PC-3 (cell line): Measurements from ENCODE around the gene HDAC4. TPM values are rescaled to one million over a fixed set of nuclear protein-coding genes. Genes with fewer than 3 reads are reported as not detected.

Experiments
- ATAC-seq: fragments of 200-7000 bp; cut with Tn5 transposase; 2 replicates; pipeline ENCODE4 v1.9.1; 2020; ENCODE audit warnings: mild to moderate bottlenecking, moderate library complexity
- BruUV-seq: library from RNA; stranded (reverse); fragments of 400-500 nt; replicated peaks from 2 replicates; lab custom pipeline; 2021; lab: Mats Ljungman, UMichigan
- CTCF ChIA-PET: fragments of 300-600 bp; sonication (Branson Sonifier 250); formaldehyde crosslinking; loops from one replicate; lab custom pipeline; 2022; ENCODE audit warnings: antibody characterized with exemption; lab: Charles Lee
- POLR2A ChIA-PET: fragments of 300-600 bp; sonication (Branson Sonifier 250); formaldehyde crosslinking; loops from one replicate; lab custom pipeline; 2022; ENCODE audit warnings: antibody characterized with exemption; ENCODE audit not compliant: unreplicated experiment; lab: Charles Lee
- DNase-seq: peaks from one replicate; pipeline ENCODE4 v3.0.0-alpha.2; 2015
- H2AFZ ChIP-seq: fragments of 300-600 bp; sonication (generic); 2 replicates; pipeline ENCODE4 v1.6.0; 2016; ENCODE audit warnings: antibody characterized with exemption, low read length
- H3F3A ChIP-seq: fragments of 300-600 bp; sonication (generic); one replicate; pipeline ENCODE4 v1.6.0; 2017; ENCODE audit warnings: antibody characterized with exemption, low read length, control low read depth, mild to moderate bottlenecking; ENCODE audit not compliant: unreplicated experiment
- H3K27ac ChIP-seq: fragments of 300-600 bp; sonication (generic); 2 replicates; pipeline ENCODE4 v1.5.1; 2016; ENCODE audit warnings: mild to moderate bottlenecking, low read length
- H3K27me3 ChIP-seq: fragments of 300-600 bp; sonication (generic); 2 replicates; pipeline ENCODE4 v1.6.1; 2016; ENCODE audit warnings: low read length, mixed read lengths
- H3K36me3 ChIP-seq: fragments of 300-600 bp; sonication (generic); 2 replicates; pipeline ENCODE4 v1.6.1; 2016; ENCODE audit warnings: low read depth, mixed run types, low read length, mixed read lengths
- H3K4me1 ChIP-seq: fragments of 300-600 bp; sonication (generic); 2 replicates; pipeline ENCODE4 v1.5.1; 2016; ENCODE audit warnings: low read length; ENCODE audit not compliant: insufficient read depth
- H3K4me2 ChIP-seq: fragments of 300-600 bp; sonication (generic); 2 replicates; pipeline ENCODE4 v1.6.0; 2016; ENCODE audit warnings: low read length
- H3K4me3 ChIP-seq: fragments of 300-600 bp; sonication (generic); 2 replicates; pipeline ENCODE4 v1.5.1; 2016; ENCODE audit warnings: mild to moderate bottlenecking, low read length, mixed read lengths
- H3K79me2 ChIP-seq: fragments of 300-600 bp; sonication (generic); 2 replicates; pipeline ENCODE4 v1.6.1; 2017; ENCODE audit warnings: low read length, mixed read lengths
- H3K9ac ChIP-seq: fragments of 300-600 bp; sonication (generic); 2 replicates; pipeline ENCODE4 v1.6.0; 2016; ENCODE audit warnings: mild to moderate bottlenecking, low read length
- H3K9me2 ChIP-seq: fragments of 300-600 bp; sonication (generic); replicated peaks from 2 replicates; pipeline ENCODE4 v1.6.1; 2016; ENCODE audit warnings: mixed run types, low read length, mixed read lengths
- H3K9me3 ChIP-seq: fragments of 300-600 bp; sonication (generic); 2 replicates; pipeline ENCODE4 v1.6.1; 2016; ENCODE audit warnings: low read length, mixed read lengths
- H4K20me1 ChIP-seq: fragments of 300-600 bp; sonication (generic); 2 replicates; pipeline ENCODE4 v1.6.1; 2016; ENCODE audit warnings: low read length, mixed read lengths
- EZH2 ChIP-seq: fragments of 300-600 bp; sonication (generic); IDR thresholded peaks from one replicate; pipeline ENCODE4 v1.6.1; 2017; ENCODE audit warnings: antibody characterized with exemption, mild to moderate bottlenecking, low read length; ENCODE audit not compliant: unreplicated experiment
- EZH2phosphoT487 ChIP-seq: fragments of 300-600 bp; sonication (generic); IDR thresholded peaks from 2 replicates; pipeline ENCODE4 v1.6.1; 2018; ENCODE audit warnings: mild to moderate bottlenecking, antibody characterized with exemption, low read length, borderline replicate concordance
- intact Hi-C: fragments of 100-400 bp; cut with micrococcal nuclease; formaldehyde crosslinking; loops from 2 replicates; pipeline ENCODE4 v1.9.0; 2023
- total RNA-seq: library from RNA; depleted of rRNA; stranded (reverse); fragments of >200 nt; gene quantifications from 2 replicates; pipeline ENCODE4 v1.2.3, GENCODE V29; 2014
- TF ChIP-seq, protein P1 (sequence below): fragments of 300-600 bp; sonication (generic); conservative IDR thresholded peaks from 2 replicates; pipeline ENCODE4 v1.5.1; 2017; ENCODE audit warnings: antibody characterized with exemption, low read depth, mild to moderate bottlenecking, low read length

Gene HDAC4
- total RNA-seq, 1 experiment from 2014 or later: 8.5 TPM

DNA sequence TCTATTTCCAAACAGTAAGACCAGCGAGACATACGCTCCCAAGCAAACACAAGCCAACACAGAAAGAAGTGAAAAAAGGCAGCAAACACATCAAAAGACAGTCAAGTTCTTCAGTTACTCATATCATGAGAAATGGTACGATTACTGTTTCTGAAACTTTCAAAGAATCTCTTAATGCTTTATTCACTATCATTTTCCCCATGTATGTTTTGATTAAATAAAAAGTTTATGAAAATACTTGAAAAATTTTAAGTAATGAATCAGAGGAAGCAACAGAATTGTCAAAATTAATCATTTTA is 114.9 kb downstream of the HDAC4 start:
- no TSS peak for BruUV-seq
- Histone ChIP-seq H3K4me2 (no peak overlapping the region), H3K79me2 (no peaks in the 10 kb centered on the region), H3K9me2 (no peaks in the 10 kb centered on the region), H3K9me3 (no peaks in the 10 kb centered on the region), H3K4me1 (no peaks in the 10 kb centered on the region), H4K20me1 (no peaks in the 10 kb centered on the region), H3K27me3 (no peaks in the 10 kb centered on the region), H3F3A (no peaks in the 10 kb centered on the region), H2AFZ (no peak overlapping the region), H3K9ac (no peak overlapping the region), H3K36me3 (no peaks in the 10 kb centered on the region), H3K4me3 (no peak overlapping the region), H3K27ac (no peak overlapping the region)
- intact Hi-C loops: no loop called here
- ChIA-PET POLR2A (no interaction called here), CTCF (no interaction called here)
- TF ChIP-seq EZH2 (no peak), EZH2phosphoT487 (no peak)
- TF ChIP-seq, protein P1, sequence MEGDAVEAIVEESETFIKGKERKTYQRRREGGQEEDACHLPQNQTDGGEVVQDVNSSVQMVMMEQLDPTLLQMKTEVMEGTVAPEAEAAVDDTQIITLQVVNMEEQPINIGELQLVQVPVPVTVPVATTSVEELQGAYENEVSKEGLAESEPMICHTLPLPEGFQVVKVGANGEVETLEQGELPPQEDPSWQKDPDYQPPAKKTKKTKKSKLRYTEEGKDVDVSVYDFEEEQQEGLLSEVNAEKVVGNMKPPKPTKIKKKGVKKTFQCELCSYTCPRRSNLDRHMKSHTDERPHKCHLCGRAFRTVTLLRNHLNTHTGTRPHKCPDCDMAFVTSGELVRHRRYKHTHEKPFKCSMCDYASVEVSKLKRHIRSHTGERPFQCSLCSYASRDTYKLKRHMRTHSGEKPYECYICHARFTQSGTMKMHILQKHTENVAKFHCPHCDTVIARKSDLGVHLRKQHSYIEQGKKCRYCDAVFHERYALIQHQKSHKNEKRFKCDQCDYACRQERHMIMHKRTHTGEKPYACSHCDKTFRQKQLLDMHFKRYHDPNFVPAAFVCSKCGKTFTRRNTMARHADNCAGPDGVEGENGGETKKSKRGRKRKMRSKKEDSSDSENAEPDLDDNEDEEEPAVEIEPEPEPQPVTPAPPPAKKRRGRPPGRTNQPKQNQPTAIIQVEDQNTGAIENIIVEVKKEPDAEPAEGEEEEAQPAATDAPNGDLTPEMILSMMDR: no peak
- DNase-seq (no peak), ATAC-seq (no peak)

DNA sequence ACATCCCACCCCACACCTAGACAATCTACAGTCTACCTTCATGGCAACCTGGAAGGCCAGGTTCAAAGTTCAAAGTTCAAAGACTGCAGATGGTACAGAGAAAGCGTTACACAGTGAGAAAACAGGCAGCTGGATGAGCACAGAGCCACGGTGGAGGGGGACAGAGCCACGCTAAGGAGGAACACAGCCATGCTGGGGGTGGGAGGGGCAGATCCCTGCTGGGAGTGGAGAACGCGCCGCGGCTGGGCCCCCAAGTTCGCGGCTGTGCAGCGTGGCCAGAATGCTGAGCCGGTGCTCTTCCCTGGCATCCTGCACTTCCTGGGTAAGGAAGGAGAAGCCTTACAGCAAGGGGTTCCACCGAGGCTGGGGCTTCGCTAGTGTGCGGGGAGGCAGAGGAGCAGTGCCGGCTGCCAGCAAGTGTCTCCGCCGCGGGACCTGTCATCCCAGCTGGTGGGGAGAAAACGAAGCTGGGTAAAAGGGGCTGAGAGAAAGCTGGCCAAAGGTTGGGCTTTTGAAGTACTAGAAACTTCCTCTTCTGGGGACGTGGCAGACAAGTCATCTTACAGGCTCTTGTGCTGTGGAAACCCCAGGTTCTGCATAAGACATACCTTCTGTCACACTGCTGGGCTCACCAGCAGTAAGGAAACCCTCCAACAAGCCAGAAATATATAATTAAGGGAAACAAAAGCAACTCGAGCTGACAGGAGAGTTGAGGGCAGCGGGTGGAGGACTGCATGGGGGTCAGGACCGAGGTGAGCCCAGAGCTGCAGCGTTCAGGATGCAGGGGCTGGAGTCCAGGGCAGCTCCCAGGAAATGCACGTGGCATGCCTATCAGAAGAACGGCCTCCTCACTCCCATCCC is 115.5 kb downstream of the HDAC4 start:
- BruUV-seq: no TSS peak
- Histone ChIP-seq H3K4me1 (peaks cover 3% of the 10 kb centered on the region; the same call in 1 of the 2 replicates), H3F3A (no peaks in the 10 kb centered on the region), H2AFZ (no peak overlapping the region), H3K27me3 (no peaks in the 10 kb centered on the region), H3K4me2 (no peak overlapping the region), H3K79me2 (no peaks in the 10 kb centered on the region), H3K9me2 (no peaks in the 10 kb centered on the region), H3K9me3 (no peaks in the 10 kb centered on the region), H3K27ac (no peak overlapping the region), H3K4me3 (no peak overlapping the region), H3K9ac (no peak overlapping the region), H4K20me1 (no peaks in the 10 kb centered on the region), H3K36me3 (no peaks in the 10 kb centered on the region)
- ATAC-seq (no peak), DNase-seq (no peak)
- ChIA-PET CTCF (no interaction called here), POLR2A (no interaction called here)
- TF ChIP-seq EZH2phosphoT487: no peak
- TF ChIP-seq, protein P1: no peak
- TF ChIP-seq EZH2: no peak
- intact Hi-C loops: no loop called here
